Measurements from ENCODE around the gene PLP2. TPM values are rescaled to one million over a fixed set of nuclear protein-coding genes. Genes with fewer than 3 reads are reported as not detected.
"Not testable (repeated sequence)": the region's sequence is repeated elsewhere in the genome, so short reads cannot be mapped to it uniquely, and the experiment has no call there.

The PLP2 gene
- total RNA-seq, 1 experiment from 2014 or later, result 273 TPM

GRCh38 chrX:49147282-49147681, 24.4 kb upstream of the PLP2 start:
- Mint-ChIP-seq H3K4me1 (ENCODE audit: low read depth, unreplicated experiment) (peaks cover 14% of the 10 kb centered on the region), H3K4me3 (ENCODE audit: low read depth, unreplicated experiment) (no peak overlapping the region), H3K36me3 (ENCODE audit: insufficient read depth, unreplicated experiment) (peaks cover 8% of the 10 kb centered on the region), H3K27me3 (ENCODE audit: unreplicated experiment) (no peaks in the 10 kb centered on the region), H3K27ac (ENCODE audit: unreplicated experiment) (no peak overlapping the region), H3K9me3 (ENCODE audit: low read depth, unreplicated experiment) (peaks cover 9% of the 10 kb centered on the region)
- TF ChIP-seq, protein P1, sequence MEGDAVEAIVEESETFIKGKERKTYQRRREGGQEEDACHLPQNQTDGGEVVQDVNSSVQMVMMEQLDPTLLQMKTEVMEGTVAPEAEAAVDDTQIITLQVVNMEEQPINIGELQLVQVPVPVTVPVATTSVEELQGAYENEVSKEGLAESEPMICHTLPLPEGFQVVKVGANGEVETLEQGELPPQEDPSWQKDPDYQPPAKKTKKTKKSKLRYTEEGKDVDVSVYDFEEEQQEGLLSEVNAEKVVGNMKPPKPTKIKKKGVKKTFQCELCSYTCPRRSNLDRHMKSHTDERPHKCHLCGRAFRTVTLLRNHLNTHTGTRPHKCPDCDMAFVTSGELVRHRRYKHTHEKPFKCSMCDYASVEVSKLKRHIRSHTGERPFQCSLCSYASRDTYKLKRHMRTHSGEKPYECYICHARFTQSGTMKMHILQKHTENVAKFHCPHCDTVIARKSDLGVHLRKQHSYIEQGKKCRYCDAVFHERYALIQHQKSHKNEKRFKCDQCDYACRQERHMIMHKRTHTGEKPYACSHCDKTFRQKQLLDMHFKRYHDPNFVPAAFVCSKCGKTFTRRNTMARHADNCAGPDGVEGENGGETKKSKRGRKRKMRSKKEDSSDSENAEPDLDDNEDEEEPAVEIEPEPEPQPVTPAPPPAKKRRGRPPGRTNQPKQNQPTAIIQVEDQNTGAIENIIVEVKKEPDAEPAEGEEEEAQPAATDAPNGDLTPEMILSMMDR (IDR thresholded peaks at IDR 0.05; ENCODE audit: unreplicated experiment), result no peak
- intact Hi-C loops (cut with micrococcal nuclease; ENCODE audit: unreplicated experiment), result no loop called here
- no peak for DNase-seq
- no TSS peak for BruUV-seq (replicated peaks)
- CTCF ChIA-PET, result no interaction called here

DNA sequence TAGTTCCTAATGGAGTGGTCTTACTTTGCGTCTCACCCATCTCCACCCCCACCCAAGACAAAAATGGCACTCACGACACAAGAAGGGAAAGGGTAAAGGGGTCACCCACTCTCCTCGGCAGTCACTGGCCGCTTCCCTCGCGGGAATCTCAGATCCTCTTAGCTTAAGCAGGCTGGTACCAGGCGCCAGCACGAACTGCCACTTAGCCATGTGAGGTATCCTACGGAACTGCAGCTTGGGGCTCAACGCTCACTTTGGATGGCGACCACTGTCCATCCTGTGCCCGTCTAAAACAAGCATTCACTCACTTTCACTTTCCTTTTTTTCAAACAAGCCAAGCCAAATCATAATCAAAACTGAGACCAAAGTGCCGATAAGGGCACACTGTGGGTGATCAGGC, 23.8 kb upstream of the PLP2 start:
- H3K36me3 Mint-ChIP-seq (ENCODE audit: insufficient read depth, unreplicated experiment), result peaks cover 8% of the 10 kb centered on the region
- no TSS peak for BruUV-seq (replicated peaks)
- DNase-seq, result no peak
- H3K9me3 Mint-ChIP-seq (ENCODE audit: low read depth, unreplicated experiment), result peaks cover 9% of the 10 kb centered on the region
- H3K27me3 Mint-ChIP-seq (ENCODE audit: unreplicated experiment), result no peaks in the 10 kb centered on the region
- peak overlapping the region; percentile 83 for H3K27ac Mint-ChIP-seq (ENCODE audit: unreplicated experiment)
- intact Hi-C loops (cut with micrococcal nuclease; ENCODE audit: unreplicated experiment), result no loop called here
- peaks cover 14% of the 10 kb centered on the region for H3K4me1 Mint-ChIP-seq (ENCODE audit: low read depth, unreplicated experiment)
- no peak overlapping the region for H3K4me3 Mint-ChIP-seq (ENCODE audit: low read depth, unreplicated experiment)
- CTCF ChIA-PET, result no interaction called here
- TF ChIP-seq, protein P1 (IDR thresholded peaks at IDR 0.05; ENCODE audit: unreplicated experiment), result no peak

DNA sequence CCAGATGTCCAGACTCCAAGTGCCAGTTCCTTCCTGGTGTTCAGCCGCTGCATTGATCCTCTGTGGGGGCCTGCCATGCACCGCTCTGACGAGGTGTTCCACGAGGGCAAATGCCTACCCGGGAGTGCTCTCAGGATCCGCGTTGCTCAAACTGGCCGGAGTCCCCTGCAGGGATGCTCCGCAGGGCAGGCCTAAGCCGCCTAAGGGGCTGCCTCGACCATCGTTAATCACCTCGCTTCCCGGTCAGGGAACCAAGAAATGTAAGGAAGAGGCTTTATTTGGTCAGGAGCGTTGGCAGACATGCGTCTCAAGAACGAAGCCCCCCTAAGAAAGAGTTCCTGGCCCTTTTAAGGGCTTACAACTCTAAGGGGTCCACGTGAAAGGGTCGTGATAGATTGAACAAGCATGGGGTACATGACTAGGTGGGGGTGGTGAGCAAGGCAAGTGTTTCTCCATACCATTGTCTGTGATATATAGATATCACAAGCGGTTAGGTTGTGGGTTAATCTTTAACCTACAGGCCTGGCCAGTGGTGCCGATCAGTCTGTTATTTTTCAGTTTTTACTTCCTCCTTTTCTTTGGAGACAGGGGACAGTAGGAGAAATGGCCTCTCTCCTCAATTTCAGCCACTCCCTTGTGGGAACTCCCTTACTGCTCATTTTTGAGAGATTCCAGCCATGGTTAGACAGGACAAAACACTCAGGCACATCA, 23.2 kb upstream of the PLP2 start:
- H3K36me3 Mint-ChIP-seq (ENCODE audit: insufficient read depth, unreplicated experiment); intact Hi-C loops (cut with micrococcal nuclease; ENCODE audit: unreplicated experiment); H3K27me3 Mint-ChIP-seq (ENCODE audit: unreplicated experiment); BruUV-seq (replicated peaks); H3K9me3 Mint-ChIP-seq (ENCODE audit: low read depth, unreplicated experiment); H3K4me3 Mint-ChIP-seq (ENCODE audit: low read depth, unreplicated experiment); CTCF ChIA-PET: not testable (repeated sequence)
- peaks cover 14% of the 10 kb centered on the region for H3K4me1 Mint-ChIP-seq (ENCODE audit: low read depth, unreplicated experiment)
- peak; percentile 53 for DNase-seq
- H3K27ac Mint-ChIP-seq (ENCODE audit: unreplicated experiment), result peak overlapping the region; percentile 83

- Mint-ChIP-seq H3K27ac (ENCODE audit: unreplicated experiment) (peak overlapping the region; percentile 83), H3K4me1 (ENCODE audit: low read depth, unreplicated experiment) (peaks cover 14% of the 10 kb centered on the region)
- DNase-seq; intact Hi-C loops (cut with micrococcal nuclease; ENCODE audit: unreplicated experiment); H3K27me3 Mint-ChIP-seq (ENCODE audit: unreplicated experiment); H3K36me3 Mint-ChIP-seq (ENCODE audit: insufficient read depth, unreplicated experiment); H3K4me3 Mint-ChIP-seq (ENCODE audit: low read depth, unreplicated experiment); BruUV-seq (replicated peaks); H3K9me3 Mint-ChIP-seq (ENCODE audit: low read depth, unreplicated experiment); CTCF ChIA-PET: not testable (repeated sequence)
These were observed 22.4 kb upstream of the PLP2 start for GRCh38 chrX:49149291-49149690.

DNA sequence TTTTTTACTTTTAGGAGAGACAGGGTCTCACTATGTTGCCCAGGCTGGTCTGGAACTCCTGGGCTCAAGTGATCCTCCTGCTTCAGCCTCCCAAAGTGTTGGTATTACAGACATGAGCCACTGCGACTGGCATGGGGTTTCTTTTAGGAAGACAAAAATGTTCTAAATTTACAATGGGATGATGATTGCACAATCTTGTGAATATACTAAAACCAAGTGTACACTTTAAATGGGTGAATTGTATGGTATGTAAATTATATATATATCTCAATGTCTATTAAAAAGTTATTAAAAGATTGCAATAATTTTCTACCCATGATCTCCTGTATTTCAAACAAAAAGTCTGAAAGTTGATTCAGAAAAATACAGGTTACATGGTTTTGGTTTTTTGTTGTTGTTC, 18.2 kb upstream of the PLP2 start:
- no peak overlapping the region for H3K27ac Mint-ChIP-seq (ENCODE audit: unreplicated experiment)
- intact Hi-C loops (cut with micrococcal nuclease; ENCODE audit: unreplicated experiment), result no loop called here
- H3K27me3 Mint-ChIP-seq (ENCODE audit: unreplicated experiment), result no peaks in the 10 kb centered on the region
- peaks cover 28% of the 10 kb centered on the region for H3K4me1 Mint-ChIP-seq (ENCODE audit: low read depth, unreplicated experiment)
- DNase-seq, result no peak
- BruUV-seq (replicated peaks), result no TSS peak
- H3K36me3 Mint-ChIP-seq (ENCODE audit: insufficient read depth, unreplicated experiment), result peaks cover 16% of the 10 kb centered on the region
- no peak overlapping the region for H3K4me3 Mint-ChIP-seq (ENCODE audit: low read depth, unreplicated experiment)
- CTCF ChIA-PET, result no interaction called here
- peaks cover 3% of the 10 kb centered on the region for H3K9me3 Mint-ChIP-seq (ENCODE audit: low read depth, unreplicated experiment)
- TF ChIP-seq, protein P1 (IDR thresholded peaks at IDR 0.05; ENCODE audit: unreplicated experiment), result no peak
